GM12878 (cell line): Measurements from ENCODE around the gene TPRKB. TPM values are rescaled to one million over a fixed set of nuclear protein-coding genes. Genes with fewer than 3 reads are reported as not detected.
A peak's percentile ranks its signal among the peaks of the same experiment; 100 is the strongest.

Source experiments
- ATAC-seq: fragments of 200-7000 bp; cut with Tn5 transposase; 3 replicates; pipeline ENCODE4 v1.9.1; 2020; ENCODE audit warnings: mild to moderate bottlenecking, moderate library complexity
- BruUV-seq: library from RNA; stranded (reverse); fragments of 400-500 nt; replicated peaks from 2 replicates; lab custom pipeline; 2021; lab: Mats Ljungman, UMichigan
- CTCF ChIA-PET: fragments of 300-600 bp; sonication (Branson Sonifier 250); formaldehyde crosslinking; extraction: SDS; loops from one replicate; lab custom pipeline; 2021; ENCODE audit warnings: inconsistent platforms; lab: Yijun Ruan, JAX
- POLR2A ChIA-PET: fragments of 350-600 bp; formaldehyde crosslinking; extraction: SDS; loops from one replicate; lab custom pipeline; 2021; ENCODE audit warnings: inconsistent platforms; lab: Charles Lee
- RAD21 ChIA-PET: fragments of 300-600 bp; sonication (Branson Sonifier 250); formaldehyde crosslinking; loops from one replicate; lab custom pipeline; 2023; ENCODE audit warnings: antibody characterized with exemption; ENCODE audit not compliant: unreplicated experiment; lab: Charles Lee
- SMC1A ChIA-PET: fragments of 300-600 bp; sonication (Branson Sonifier 250); formaldehyde crosslinking; loops from one replicate; lab custom pipeline; 2023; ENCODE audit not compliant: unreplicated experiment, uncharacterized antibody; lab: Charles Lee
- DNase-seq: peaks from one replicate; pipeline ENCODE4 v3.0.0-alpha.2; 2011; ENCODE audit warnings: low read depth, low spot score
- FAIRE-seq: peaks from 3 replicates; lab custom pipeline; 2011; peaks lifted over from hg19 to GRCh38; lab: Jason Lieb, UNC
- H2AFZ ChIP-seq: 2 replicates; pipeline ENCODE4 v1.6.0; 2011; ENCODE audit warnings: low read depth, low read length, control low read depth; ENCODE audit not compliant: control insufficient read depth
- H3K27ac ChIP-seq: 2 replicates; pipeline ENCODE4 v1.5.1; 2011; ENCODE audit warnings: control low read depth; ENCODE audit not compliant: control insufficient read depth, insufficient read depth
- H3K27me3 ChIP-seq, 2 experiments: replicated peaks in 1 of 2; 2 replicates each; pipeline versions ENCODE4 v1.6.0 to v1.6.1; 2011; ENCODE audit warnings: low read length in 1 of 2; ENCODE audit not compliant: control insufficient read depth in 2 of 2, insufficient read depth in 2 of 2
- H3K36me3 ChIP-seq, 2 experiments: 2 replicates each; pipeline ENCODE4 v1.5.1; 2011; ENCODE audit warnings: low read length in 1 of 2; ENCODE audit not compliant: control insufficient read depth in 2 of 2, insufficient read depth in 2 of 2
- H3K4me1 ChIP-seq: 2 replicates; pipeline ENCODE4 v1.6.1; 2011; ENCODE audit warnings: mild to moderate bottlenecking, low read length, moderate library complexity, mixed read lengths; ENCODE audit not compliant: control insufficient read depth, insufficient read depth
- H3K4me2 ChIP-seq: 2 replicates; pipeline ENCODE4 v1.6.0; 2011; ENCODE audit warnings: control low read depth; ENCODE audit not compliant: control insufficient read depth, insufficient read depth
- H3K4me3 ChIP-seq: fragments of 200-600 bp; sonication (generic); 2 replicates; pipeline ENCODE4 v1.5.1; 2016
- H3K79me2 ChIP-seq: 2 replicates; pipeline ENCODE4 v1.6.0; 2011; ENCODE audit warnings: low read length; ENCODE audit not compliant: control insufficient read depth, insufficient read depth
- H3K9ac ChIP-seq: 2 replicates; pipeline ENCODE4 v1.8.0; 2011; ENCODE audit warnings: low read length, control low read depth, mixed read lengths; ENCODE audit not compliant: control insufficient read depth, insufficient read depth
- H3K9me3 ChIP-seq: replicated peaks from 3 replicates; pipeline ENCODE4 v1.5.1; 2011; ENCODE audit warnings: mild to moderate bottlenecking, low read length; ENCODE audit not compliant: control insufficient read depth, insufficient read depth
- H4K20me1 ChIP-seq: 2 replicates; pipeline ENCODE4 v1.6.0; 2011; ENCODE audit not compliant: control insufficient read depth, insufficient read depth
- CBX3 ChIP-seq: fragments of 200-600 bp; sonication (generic); IDR thresholded peaks from 2 replicates; pipeline ENCODE4 v1.6.1; 2016; ENCODE audit warnings: low read depth, borderline replicate concordance
- ESRRA ChIP-seq: IDR thresholded peaks from 2 replicates; pipeline ENCODE4 v1.6.1; 2012; ENCODE audit warnings: mild to moderate bottlenecking, low read length, improper control_type of control experiment
- WGBS: methylation state at CpG from one replicate; pipeline ENCODE4 v1.1.6; 2016; ENCODE audit warnings: low lambda C conversion rate; ENCODE audit not compliant: insufficient replicate concordance, insufficient coverage; ENCODE audit errors: missing lambda C conversion rate; 5-methylcytosine and 5-hydroxymethylcytosine counted together
- in situ Hi-C: fragments of 300-500 bp; cut with MboI; formaldehyde crosslinking; loops from 9 replicates; pipeline ENCODE4 v1.14.3; 2018; ENCODE audit warnings: mixed read lengths
- intact Hi-C: fragments of 100-400 bp; cut with micrococcal nuclease; formaldehyde crosslinking; loops from one replicate; pipeline ENCODE4 v1.14.2; 2022; ENCODE audit not compliant: unreplicated experiment
- polyA plus RNA-seq, 11 experiments: library from polyadenylated mRNA; depleted of rRNA in 4 of 11; unstranded in 6 of 11; stranded (reverse) in 5 of 11; fragments of >200 nt; fragmentation: Nextera tagmentation in 4 of 11; fragmentation: Illumina TruSeq in 1 of 11; extraction: Ambion mirVana in 4 of 11; extraction: Trizol in 1 of 11; gene quantifications; 1 replicate in 1 of 11; 2 replicates in 10 of 11; pipeline versions ENCODE4 v1.2.1 to v1.2.3, GENCODE V29; 2011 to 2016; ENCODE audit warnings: inconsistent platforms in 2 of 11, missing spikeins in 2 of 11, low read depth in 1 of 11
- total RNA-seq, 4 experiments: library from RNA; depleted of rRNA in 3 of 4; stranded (reverse); fragments of >200 nt in 3 of 4; fragmentation: Illumina TruSeq in 1 of 4; extraction: Trizol in 1 of 4; gene quantifications; 2 replicates each; pipeline versions ENCODE4 v1.2.1 to v1.2.3, GENCODE V29; 2013 to 2021
- TF ChIP-seq, protein P1 (sequence below): IDR thresholded peaks from 2 replicates; pipeline ENCODE4 v1.6.1; 2012; ENCODE audit warnings: mild to moderate bottlenecking, low read depth, low read length

The TPRKB gene
- total and polyA plus RNA-seq, 10 of the 15 experiments (the other 5 are each of a cell fraction or from before 2014, with no cell fraction given) = 28.1 to 129 (median 67.2) TPM

DNA sequence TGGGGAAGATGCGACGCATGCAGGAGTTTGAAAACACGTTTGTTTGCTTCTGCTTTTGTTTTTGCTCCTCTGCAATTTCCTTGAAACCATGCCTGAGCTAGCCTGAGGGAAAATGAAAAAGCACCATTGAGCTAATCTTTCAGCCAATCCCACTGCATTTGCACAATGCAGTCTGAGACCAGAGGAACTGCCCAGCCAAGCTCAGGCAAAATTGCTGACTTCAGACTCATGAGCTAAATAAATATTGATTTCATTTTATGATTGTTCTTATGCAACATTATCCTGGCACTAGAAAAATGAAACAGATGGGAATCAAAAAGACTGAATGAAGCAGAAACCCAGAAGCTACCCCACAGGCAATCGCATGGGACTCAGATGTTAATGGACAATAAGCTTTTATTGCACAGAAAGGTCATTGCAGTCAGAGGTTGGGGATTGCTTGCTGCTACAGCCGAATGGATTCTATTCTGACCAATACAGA lies 37.0 kb downstream of the TPRKB start:
- TF ChIP-seq ESRRA = no peak
- H3K27ac ChIP-seq = no peak overlapping the region
- ChIA-PET CTCF (no interaction called here), POLR2A (no interaction called here), SMC1A (no interaction called here), RAD21 (no interaction called here)
- no peaks in the 10 kb centered on the region for H3K36me3 ChIP-seq
- no peaks in the 10 kb centered on the region; a peak in 2 of 4 replicates for H3K27me3 ChIP-seq
- H2AFZ ChIP-seq = no peak overlapping the region
- H3K9me3 ChIP-seq = no peaks in the 10 kb centered on the region; the same call in 2 of the 3 replicates
- ATAC-seq (no peak), DNase-seq (no peak), FAIRE-seq (no peak)
- no peak overlapping the region for H3K4me2 ChIP-seq
- no peak overlapping the region for H3K9ac ChIP-seq
- no peaks in the 10 kb centered on the region for H3K4me1 ChIP-seq
- H4K20me1 ChIP-seq = no peaks in the 10 kb centered on the region
- intact Hi-C loops (no loop called here), in situ Hi-C loops (no loop called here)
- H3K4me3 ChIP-seq = no peak overlapping the region
- H3K79me2 ChIP-seq = no peaks in the 10 kb centered on the region
- BruUV-seq = no TSS peak
- 49% methylated on average over 5 of the region's 5 CpGs for WGBS

DNA sequence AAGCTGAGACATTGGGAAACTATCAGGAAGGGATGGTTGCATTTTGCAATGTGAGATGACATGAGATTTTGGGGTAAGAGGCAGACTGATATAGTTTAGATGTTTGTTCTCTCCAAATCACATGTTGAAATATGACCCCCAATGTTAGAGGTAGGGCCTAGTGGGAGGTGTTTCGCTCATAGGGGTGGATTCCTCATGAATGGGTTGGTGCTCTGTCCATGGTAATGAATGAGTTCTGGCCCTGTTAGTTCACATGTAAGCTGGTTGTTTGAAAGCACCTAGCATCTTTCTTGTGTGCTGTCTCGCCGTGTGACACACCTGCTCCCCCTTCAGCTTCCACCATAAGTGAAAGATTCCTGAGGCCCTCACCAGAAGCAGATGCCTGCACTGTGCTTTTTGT lies 37.7 kb downstream of the TPRKB start:
- Histone ChIP-seq H2AFZ (no peak overlapping the region), H3K79me2 (no peaks in the 10 kb centered on the region), H3K9ac (no peak overlapping the region), H3K27ac (no peak overlapping the region), H3K27me3 (no peaks in the 10 kb centered on the region; a peak in 2 of 4 replicates), H3K4me1 (no peaks in the 10 kb centered on the region), H3K4me3 (no peak overlapping the region), H3K4me2 (no peak overlapping the region), H3K36me3 (no peaks in the 10 kb centered on the region), H3K9me3 (no peaks in the 10 kb centered on the region; the same call in 2 of the 3 replicates), H4K20me1 (no peaks in the 10 kb centered on the region)
- 31% methylated on average over 3 of the region's 3 CpGs for WGBS
- no TSS peak for BruUV-seq
- no peak for FAIRE-seq
- intact Hi-C loops (no loop called here), in situ Hi-C loops (no loop called here)
- DNase-seq = no peak
- ChIA-PET RAD21 (no interaction called here), POLR2A (no interaction called here), SMC1A (interaction anchor here (1.5 kb wide), 1 partner anchor 10 kb away, joined by 3 read pairs; no protein-coding TSS in a partner anchor), CTCF (no interaction called here)
- no peak for ATAC-seq
- TF ChIP-seq, protein P1, sequence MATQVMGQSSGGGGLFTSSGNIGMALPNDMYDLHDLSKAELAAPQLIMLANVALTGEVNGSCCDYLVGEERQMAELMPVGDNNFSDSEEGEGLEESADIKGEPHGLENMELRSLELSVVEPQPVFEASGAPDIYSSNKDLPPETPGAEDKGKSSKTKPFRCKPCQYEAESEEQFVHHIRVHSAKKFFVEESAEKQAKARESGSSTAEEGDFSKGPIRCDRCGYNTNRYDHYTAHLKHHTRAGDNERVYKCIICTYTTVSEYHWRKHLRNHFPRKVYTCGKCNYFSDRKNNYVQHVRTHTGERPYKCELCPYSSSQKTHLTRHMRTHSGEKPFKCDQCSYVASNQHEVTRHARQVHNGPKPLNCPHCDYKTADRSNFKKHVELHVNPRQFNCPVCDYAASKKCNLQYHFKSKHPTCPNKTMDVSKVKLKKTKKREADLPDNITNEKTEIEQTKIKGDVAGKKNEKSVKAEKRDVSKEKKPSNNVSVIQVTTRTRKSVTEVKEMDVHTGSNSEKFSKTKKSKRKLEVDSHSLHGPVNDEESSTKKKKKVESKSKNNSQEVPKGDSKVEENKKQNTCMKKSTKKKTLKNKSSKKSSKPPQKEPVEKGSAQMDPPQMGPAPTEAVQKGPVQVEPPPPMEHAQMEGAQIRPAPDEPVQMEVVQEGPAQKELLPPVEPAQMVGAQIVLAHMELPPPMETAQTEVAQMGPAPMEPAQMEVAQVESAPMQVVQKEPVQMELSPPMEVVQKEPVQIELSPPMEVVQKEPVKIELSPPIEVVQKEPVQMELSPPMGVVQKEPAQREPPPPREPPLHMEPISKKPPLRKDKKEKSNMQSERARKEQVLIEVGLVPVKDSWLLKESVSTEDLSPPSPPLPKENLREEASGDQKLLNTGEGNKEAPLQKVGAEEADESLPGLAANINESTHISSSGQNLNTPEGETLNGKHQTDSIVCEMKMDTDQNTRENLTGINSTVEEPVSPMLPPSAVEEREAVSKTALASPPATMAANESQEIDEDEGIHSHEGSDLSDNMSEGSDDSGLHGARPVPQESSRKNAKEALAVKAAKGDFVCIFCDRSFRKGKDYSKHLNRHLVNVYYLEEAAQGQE = peak; percentile 55; the same call in 1 of the 2 replicates
- TF ChIP-seq CBX3 = no peak
